Measurements from ENCODE around the gene PPP1CC.
"Not testable (repeated sequence)": the region's sequence is repeated elsewhere in the genome, so short reads cannot be mapped to it uniquely, and the experiment has no call there.

Gene PPP1CC

GRCh38 chr12:110742718-110743570, at the start of gene PPP1CC:
Gene PPP1CC, minus strand, starts transcription at chr12:110742891. Its CDS starts 184 bp downstream, at chr12:110742707.
- peak; percentile 66 to 93 (median 86) for DNase-seq

DNA sequence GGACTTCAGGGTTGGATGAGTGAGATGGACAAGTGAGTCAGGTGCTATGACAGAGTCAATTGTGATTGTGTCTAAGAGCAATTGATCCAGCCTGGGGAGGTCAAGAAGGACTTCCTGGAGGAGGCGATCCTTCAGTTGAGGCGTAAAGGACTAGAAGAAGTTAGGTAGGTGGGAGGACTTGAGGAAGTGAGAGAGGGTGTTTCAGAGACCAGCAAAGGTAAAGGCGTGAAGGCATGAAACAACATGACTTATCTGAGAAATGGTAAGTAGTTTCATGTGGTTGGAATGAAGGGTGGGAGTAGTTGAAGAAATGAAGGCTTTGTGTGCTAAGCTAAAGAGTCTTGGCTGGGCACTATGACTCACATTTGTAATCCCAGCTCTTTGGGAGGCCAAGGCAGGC, 48.9 kb upstream of the PPP1CC start:
- no peak for DNase-seq

DNA sequence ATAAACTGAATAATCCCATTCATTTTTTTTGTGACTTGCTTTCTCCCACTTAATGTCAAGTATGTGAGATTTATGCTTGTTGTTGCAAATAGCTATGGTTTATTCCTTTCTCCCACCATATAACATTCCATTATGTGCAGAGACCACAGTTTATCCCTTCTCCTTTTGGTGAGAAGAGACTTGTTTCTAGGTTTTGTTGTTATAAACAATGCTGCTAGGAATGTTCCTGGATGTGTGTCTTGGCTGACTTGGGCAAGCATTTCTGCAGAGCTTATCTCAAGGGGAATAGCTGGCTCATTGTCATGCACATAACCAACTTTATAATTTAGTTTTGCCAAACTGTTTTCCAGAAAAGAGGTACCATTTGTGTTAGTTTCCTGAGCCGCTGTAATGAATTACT, 47.6 kb upstream of the PPP1CC start:
- no peak for DNase-seq

GRCh38 chr12:110786012-110786411, 43.3 kb upstream of the PPP1CC start:
- DNase-seq, result no peak

GRCh38 chr12:110785240-110785639, 42.5 kb upstream of the PPP1CC start:
- no peak for DNase-seq

GRCh38 chr12:110782922-110783321, 40.2 kb upstream of the PPP1CC start:
- DNase-seq, result no peak

- no peak for DNase-seq
Observed at GRCh38 chr12:110782094-110782493, 39.4 kb upstream of the PPP1CC start.

GRCh38 chr12:110780448-110780847, 37.8 kb upstream of the PPP1CC start:
- peak in 1 of 4 experiments; percentile 8 for DNase-seq

DNA sequence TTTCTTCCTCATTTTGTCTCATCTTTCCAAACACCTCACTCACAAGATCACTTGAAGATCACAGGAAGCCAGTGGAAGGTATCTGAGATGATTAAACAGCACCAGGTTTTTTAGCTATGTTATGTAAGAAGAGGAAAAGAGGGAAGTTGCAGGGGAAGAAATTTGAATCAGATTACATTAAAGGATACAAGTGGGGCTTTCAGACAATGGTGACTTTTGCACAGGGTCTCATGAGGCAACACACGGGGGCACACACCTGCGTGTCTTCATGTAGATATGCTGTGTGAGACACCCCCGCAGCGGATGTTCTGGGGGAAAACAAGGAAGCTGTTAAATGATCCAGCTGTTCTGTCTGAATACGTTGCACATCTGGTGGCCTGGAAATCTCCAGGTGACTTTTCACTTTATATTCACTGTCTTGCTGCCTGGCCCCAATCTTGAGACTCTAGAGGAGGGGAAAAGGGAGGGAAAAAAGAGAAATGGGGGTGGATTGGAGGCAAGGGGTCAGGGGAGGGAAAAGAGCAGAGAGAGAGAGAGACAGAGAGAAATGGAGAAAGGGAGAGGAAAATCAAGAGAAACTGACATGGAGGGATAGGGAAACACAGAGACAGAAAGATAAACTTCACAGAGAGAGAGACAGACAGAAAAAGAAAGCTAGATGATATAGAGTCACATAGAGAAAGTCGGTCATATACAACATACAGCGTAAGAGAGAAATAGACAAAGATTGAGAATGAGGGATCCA, 36.3 kb upstream of the PPP1CC start:
- no peak for DNase-seq

DNA sequence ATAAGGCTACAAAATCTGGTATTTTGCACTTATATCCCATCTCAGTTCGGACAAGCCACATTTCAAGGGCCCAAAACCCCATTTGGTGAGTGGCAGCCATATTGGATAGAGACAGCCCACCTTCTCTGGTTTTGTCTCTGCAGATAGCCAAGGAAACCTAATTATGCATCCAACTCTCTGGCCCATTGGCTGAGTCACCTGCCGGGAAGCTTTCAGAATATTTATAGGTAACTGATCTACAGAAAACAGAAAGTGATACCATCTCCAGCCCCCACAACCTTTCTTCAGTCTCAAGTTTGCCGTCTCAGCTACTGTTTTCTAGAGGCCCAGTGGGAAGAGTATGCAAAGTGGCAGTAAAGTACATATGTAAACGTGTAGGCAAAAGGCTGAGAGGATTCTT, 33.7 kb upstream of the PPP1CC start:
- no peak for DNase-seq

DNA sequence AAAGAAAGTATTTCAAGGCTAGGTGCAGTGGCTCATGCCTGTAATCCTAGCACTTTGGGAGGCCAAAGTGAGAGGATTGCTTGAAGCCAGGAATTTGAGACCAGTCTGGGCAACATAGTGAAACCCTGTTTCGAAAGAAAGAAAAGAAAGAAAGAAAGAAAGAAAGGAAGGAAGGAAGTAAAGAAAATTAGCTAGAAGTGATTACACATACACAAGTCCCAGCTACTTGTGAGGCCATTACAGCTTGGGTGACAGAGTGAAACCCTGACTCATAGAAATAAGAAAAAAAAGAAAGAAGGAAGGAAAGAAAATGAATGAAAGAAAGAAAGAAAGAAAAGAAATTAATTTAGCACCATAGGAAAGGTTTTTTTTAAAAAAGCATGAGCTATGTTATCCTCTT, 33.3 kb upstream of the PPP1CC start:
- DNase-seq, result no peak

GRCh38 chr12:110774824-110775223, 32.1 kb upstream of the PPP1CC start:
- DNase-seq, result no peak

GRCh38 chr12:110768960-110769359, 26.3 kb upstream of the PPP1CC start:
- DNase-seq, result no peak

DNA sequence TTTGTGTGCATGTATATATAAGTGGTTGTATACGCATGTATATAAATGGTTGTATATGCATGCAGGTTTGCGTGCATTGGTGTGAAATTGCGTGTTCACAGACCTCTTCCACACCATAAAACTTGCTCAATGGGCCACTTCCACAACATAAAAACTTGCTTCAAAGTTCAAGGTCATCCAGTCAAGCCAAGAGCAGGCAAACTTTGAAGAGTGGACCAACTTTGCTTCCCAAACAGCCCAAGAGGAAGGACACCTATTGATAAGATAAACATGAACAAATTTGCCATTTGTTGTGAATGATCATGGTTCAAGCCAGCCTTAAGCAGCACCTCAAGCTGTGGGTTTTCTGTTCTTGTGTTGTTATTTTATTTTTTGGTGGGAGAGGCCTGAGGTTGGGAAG, 25.2 kb upstream of the PPP1CC start:
- no peak for DNase-seq

GRCh38 chr12:110766311-110767154, 23.8 kb upstream of the PPP1CC start:
- DNase-seq, result no peak

GRCh38 chr12:110765572-110765971, 22.9 kb upstream of the PPP1CC start:
- DNase-seq, result not testable (repeated sequence)

DNA sequence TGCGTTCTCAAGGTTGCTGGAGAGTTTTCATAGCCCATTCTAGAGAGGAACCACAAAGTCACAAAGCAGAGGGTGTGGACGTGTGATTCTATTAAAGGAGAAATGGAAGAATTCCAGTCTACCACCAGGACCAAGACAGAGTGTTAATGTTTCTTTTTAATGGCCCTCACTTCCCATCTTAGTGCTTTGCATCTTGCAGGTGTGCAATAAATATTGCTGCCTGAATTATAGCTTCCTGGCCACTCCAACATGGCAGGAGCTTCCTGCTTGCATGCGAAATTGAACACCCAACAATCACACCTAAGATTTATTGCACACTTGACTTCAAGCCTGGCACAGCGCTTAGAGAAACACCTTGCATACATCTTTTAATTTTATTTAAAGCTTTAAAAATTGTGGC, 22.4 kb upstream of the PPP1CC start:
- no peak for DNase-seq

GRCh38 chr12:110763583-110763982, 20.9 kb upstream of the PPP1CC start:
- DNase-seq, result no peak

DNA sequence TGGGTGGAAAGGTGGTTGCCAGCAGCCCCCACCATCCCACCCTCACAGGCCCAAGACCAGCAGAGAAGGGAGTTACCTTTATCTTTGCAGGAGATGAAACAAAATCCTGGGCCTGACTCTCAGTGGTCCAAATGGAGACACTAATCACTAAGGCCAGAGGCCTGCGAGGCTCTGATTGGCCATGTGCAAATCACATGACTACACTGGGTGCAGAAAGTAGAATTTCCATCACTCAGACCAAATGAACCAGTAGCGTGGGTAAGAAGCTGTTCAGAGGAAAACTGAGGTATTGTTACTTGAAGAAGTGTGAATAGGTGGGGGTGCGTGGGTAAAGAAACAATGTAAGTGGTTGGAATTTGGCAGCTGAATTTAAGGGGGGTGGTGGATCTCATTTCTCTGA, 20.2 kb upstream of the PPP1CC start:
- no peak for DNase-seq

GRCh38 chr12:110760204-110760609, 17.5 kb upstream of the PPP1CC start:
- DNase-seq, result no peak

DNA sequence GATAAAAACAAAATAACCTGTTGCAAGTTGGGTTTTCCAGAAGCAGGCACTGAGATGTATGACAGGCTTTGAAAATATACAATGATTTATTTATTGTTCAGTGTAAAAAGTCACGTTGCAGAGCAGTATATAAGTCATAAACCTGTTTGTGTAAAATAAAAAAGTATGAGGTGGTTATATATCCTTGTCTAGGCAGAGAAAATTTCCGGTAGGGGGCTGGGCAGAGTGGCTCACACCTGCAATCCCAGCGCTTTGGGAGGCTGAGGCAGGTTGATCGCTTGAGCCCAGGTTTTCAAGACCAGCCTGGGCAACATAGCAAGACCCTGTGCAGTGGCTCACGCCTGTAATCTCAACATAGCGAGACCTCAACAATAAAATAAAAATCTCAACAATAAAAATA, 16.2 kb upstream of the PPP1CC start:
- no peak for DNase-seq

DNA sequence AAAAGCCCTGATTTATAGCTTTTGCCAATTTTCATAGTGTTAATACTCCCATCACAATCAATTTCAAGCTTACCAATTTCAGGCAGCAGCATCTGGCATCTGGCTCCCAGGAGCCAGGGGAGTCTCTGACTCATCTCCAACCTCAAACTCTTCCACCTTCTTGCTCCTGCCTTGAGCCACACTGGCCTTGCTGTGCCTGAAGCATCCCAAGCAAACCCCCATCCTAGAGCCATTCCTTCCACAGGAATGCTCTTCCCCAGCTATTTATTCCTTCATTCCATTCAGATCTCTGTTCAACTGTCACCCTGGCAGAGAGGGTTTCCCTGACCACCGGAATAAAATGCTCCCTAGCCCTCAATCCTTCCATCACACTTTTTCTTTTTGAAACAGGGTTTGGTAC, 13.9 kb upstream of the PPP1CC start:
- DNase-seq, result no peak

GRCh38 chr12:110754101-110754793, 11.6 kb upstream of the PPP1CC start:
- no peak for DNase-seq

Measured in activated naive CD4-positive, alpha-beta T cell (primary cell).